ENCODE results near the gene SSC4D.
A peak's percentile ranks its signal among the peaks of the same experiment; 100 is the strongest.
"Not testable (repeated sequence)": the region's sequence is repeated elsewhere in the genome, so short reads cannot be mapped to it uniquely, and the experiment has no call there.

SSC4D gene

GRCh38 chr7:76421097-76421496, 11.6 kb upstream of the SSC4D start:
- not testable (repeated sequence) for DNase-seq

- DNase-seq = not testable (repeated sequence)
Measured at GRCh38 chr7:76417654-76418310, 8.3 kb upstream of the SSC4D start.

DNA sequence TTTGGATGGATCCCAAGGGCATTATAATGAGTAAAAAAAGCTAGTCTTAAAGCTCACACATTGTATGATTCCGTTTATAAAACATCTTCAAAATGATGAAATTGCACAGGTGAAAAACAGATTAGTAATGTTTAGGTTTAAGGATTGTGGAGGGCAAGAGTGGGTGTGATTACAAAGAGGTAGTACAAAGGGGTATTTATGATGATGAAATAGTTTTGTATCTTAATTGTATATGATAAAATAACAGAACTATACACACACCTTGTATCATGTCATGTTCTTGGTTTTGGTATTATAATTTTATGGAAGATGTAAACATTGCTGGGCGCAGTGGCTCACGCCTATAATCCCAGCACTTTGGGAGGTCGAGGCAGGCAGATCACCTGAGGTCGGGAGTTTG, 2.8 kb upstream of the SSC4D start:
- no peak for DNase-seq

GRCh38 chr7:76411626-76412025, 2.1 kb upstream of the SSC4D start:
- no peak for DNase-seq

GRCh38 chr7:76408121-76408560, 1.4 kb downstream of the SSC4D start:
- DNase-seq = no peak

DNA sequence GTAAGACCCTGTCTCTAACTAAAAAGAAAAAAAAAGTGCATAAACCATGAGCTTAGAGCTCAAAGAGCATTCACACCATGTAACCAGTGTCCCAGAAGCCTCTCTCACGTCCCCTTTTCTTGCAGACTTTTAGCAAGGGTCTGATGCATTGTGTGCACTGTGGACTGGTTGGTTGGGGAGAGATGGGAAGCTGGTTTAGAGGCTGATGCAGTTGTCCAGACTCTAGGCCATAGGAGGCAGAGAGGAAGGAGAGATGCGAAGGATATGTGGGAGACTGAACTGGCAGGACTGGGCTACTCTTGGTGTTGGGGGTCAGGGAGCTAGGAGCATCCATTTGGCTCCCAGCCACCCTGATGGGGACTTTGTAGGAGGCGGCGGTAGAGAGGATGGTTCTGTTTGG, 1.8 kb downstream of the SSC4D start:
- DNase-seq = no peak

DNA sequence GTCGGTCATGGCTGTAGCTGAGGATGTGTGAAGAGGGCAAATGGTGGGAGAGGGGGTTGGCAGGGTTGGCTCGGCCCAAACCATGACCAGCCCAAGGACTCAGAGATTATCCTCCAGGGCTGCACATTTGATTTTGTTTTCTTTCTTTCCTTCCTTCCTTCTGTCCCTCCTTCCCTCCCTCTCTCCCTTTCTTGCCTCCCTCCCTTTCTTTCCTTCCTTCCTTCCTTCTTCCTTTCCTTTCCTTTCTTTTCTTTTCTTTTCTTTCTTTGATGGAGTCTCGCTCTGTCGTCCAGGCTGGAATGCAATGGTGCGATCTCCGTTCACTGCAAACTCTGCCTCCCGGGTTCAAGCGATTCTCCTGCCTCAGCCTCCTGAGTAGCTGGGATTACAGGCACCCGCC, 3.8 kb downstream of the SSC4D start:
- no peak for DNase-seq

DNA sequence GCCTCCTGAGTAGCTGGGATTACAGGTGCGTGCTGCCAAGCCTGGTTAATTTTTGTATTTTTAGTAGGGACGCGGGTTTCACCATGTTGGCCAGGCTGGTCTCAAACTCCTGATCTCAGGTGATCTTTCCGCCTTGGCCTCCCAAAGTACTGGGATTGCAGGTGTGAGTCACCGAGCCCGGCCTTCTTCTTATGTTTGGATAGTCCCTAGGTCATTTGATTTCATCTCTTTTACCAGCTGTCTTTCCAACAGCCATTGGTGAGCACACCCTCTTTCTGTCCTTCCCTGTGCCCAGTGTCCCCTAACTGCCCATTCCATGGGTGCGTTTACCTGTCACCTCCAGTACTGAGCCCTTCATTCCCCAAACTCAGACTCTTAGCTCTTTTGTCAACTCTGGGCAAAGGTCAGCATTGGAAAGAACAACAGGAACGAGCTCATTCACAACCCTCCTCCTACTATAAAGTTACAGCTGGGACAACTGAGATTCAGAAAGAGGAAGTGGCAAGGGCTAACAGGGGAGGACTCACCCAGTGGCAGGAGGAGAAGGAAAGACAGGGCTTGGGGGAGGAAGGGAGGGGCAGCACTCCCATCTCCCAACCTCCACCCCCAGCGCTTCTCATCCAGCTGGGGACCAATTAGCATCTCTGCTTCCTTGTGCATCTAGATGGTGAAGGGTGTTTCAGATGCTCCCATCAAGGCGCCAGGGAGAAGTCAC, 5.6 kb downstream of the SSC4D start:
- no peak for DNase-seq

GRCh38 chr7:76403097-76403496, 6.4 kb downstream of the SSC4D start:
- not testable (repeated sequence) for DNase-seq

DNA sequence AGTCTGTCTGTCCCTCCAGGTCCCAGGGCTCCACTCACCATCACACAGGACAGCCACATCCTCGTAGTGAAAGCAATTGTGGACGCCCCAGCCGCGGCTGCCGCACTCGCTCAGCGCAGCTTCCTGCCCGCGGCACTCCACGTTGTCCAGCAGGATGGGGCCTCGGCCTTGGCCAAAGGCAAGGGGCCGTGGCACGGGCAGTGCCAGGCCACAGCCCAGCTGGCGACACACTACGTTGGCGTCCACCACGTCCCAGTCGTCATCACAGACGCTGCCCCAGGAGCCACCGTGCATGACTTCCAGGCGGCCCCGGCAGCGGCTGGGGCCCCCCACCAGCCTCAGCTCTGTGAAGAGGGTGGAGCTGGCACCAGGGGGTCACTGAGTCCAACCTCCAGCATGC, 9.2 kb downstream of the SSC4D start:
- no peak for DNase-seq

GRCh38 chr7:76397409-76398183, 11.9 kb downstream of the SSC4D start:
- peak; percentile 48 to 85 (median 74) for DNase-seq

DNA sequence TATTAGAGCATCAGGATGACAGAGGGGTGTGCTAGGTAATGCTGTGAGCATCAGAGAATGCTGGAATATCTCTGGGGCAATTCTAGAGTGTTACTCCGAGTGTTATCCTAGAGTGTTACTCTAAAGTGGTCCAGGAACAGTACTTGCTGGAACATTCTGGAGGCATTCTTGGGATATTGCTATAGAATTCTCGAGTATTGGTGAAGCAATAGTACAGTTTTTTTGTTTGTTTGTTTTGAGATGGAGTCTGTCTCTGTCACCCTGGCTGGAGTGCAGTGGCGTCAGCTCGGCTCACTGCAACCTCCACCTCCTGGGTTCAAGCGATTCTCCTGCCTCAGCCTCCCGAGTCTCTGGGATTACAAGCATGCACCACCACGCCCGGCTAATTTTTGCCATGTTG, 12.6 kb downstream of the SSC4D start:
- no peak for DNase-seq

- DNase-seq = no peak
Measured at GRCh38 chr7:76395965-76396726, 13.4 kb downstream of the SSC4D start.

GRCh38 chr7:76395605-76395964, 13.9 kb downstream of the SSC4D start:
- DNase-seq = not testable (repeated sequence)

DNA sequence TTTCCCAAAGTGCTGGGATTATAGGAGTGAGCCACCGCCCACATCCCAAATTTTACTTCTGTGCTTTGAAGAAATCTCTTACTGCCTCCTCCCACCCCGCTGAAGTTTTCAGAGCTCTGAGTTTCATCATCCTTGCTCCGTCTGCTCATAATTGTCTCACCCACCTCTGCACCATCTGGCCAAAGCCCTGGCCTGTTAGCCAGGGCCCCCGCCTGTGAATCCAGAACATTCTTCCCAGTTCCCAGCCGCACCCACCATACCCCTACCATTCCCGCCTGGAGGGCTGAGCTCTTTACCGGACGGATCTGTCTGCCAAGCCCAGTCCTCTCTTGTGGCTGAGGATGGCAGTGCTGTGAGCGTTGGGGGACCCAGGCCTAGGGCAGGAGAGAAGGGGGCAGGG, 14.5 kb downstream of the SSC4D start:
- DNase-seq = no peak

DNA sequence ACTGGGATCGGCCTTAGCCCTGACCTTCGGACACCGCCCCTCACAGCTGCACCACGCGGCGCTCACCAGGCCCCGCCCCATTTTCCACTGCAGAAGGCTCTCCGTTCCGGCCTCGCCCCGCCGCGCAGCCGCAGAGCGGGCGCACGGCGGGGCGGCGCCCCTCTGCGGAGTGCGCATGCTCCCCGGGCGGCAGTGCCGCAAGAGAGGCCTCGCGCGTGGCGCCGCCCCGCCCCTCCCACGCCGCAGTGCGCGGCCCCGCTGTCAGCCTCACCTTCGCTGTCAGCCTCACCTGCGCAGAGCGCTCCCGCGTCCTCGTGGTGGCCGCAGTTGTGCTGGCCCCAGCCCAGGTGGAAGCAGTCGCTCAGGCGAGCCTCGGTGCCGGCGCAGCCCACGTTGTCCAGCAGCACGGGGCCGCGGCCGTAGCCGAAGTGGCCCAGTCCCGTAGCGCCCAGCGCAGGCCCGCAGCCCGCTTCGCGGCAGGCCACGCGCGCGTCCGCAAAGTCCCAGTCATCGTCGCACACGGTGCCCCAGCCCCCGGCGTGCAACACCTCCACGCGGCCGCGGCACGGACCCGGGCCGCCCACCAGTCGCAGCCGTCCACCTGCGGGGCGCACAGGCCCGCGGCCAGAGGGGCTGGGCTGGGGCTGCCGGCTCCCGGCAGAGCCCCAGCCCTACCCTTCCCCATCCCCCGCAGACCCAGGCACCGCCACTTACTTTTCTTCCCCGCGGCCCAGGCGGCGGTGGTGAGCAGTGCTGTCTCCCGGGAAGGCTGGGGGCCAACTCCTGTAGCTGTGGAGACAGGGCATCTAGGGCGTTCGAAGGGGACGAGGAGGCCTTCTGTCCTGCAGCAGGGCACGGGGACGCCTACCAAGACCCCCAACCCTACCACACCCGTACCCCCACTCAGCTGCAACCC, 16.1 kb downstream of the SSC4D start:
- peak; percentile 81 to 90 (median 86) for DNase-seq

DNA sequence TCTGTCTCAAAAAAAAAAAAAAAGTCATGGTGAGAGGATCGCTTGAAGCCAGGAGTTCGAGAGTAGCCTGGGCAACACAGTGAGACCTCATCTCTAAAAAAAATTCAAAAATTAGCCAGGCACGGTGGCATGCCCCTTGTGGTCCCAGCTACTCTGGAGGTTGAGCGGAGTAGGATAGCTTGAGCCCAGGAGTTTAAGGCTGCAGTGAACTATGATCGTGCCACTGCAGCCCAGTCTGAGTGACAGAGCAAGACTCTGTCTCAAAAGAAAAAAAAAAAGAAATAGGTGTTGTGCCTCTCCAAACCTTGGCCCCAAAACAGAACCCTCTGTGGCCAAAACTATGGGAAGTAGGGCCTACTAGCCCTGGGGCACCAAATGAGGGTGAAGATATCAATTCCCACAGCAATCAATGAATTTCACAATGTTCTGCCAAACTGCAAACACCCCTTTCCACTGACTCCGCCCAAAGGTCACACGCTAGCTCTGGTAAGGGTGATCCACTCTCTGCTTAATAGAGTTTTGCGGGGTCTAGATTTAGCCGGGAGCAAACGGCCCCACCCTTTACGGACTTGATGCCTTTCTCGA, 16.9 kb downstream of the SSC4D start:
- no peak for DNase-seq

GRCh38 chr7:76390092-76390491, 19.4 kb downstream of the SSC4D start:
- no peak for DNase-seq

GRCh38 chr7:76387789-76388188, 21.7 kb downstream of the SSC4D start:
- DNase-seq = not testable (repeated sequence)

GRCh38 chr7:76386691-76387260, 22.7 kb downstream of the SSC4D start:
- DNase-seq = no peak
